Measurements from ENCODE around the gene IL2RA.
"Not testable (repeated sequence)": the region's sequence is repeated elsewhere in the genome, so short reads cannot be mapped to it uniquely, and the experiment has no call there.

The IL2RA gene

DNA sequence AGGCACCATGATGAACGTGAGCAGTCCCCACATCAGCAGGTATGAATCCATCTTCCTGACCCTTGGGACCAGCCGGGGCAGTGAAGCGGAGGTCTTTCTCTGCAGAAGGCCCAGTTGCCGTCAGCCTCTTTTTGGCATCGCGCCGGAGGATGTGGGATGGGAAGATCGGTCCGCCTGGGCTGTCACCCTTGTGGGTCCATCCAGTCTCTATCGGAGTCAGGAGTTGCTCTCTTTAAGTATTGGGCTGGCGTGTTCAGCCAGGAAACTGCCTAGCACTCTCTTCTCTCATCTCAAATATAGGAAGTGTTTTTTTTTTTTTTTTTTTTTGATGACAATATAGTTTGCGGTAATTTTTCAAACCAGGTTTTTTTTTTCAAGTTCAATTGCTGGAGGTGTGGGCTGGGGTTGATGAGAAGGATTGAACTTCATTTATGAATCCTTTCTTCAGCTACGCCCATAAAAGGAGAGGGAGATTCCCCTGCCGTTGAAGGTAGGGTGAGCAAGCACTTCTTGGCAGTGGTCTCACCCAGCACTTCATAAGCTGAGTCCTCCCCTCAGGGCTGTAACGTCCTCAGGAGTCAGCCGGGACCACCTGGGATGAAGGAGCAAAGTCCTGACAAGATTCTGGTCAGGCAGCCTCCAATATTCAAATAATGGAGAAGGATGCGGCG lies at the start of gene IL2RA:
IL2RA (minus strand) TSS at position 267 of the 671 bp plus-strand sequence; CDS start at position 51, 216 bp downstream.
- DNase-seq = no peak

- DNase-seq = no peak
Observed at GRCh38 chr10:6110136-6110535, 48.0 kb upstream of the IL2RA start.

DNA sequence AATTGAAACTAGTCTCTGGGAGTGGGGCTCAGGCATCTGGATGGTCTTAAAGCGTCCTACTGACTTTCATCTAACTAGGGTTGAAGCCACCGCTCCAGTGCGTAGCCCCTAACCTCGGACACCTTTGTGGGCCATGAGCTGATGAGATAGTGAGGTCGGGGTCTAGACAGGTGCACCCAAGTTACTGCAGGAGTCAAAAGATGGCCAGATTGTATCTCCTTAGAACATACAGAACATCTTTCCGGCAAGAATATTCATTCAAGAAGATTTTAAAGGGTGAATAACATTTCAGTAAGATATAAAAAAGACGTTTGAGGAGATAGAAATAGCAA lies 47.2 kb upstream of the IL2RA start:
- DNase-seq = no peak

GRCh38 chr10:6108631-6109443 lies 46.7 kb upstream of the IL2RA start:
- peak; percentile 74 to 89 for DNase-seq

DNA sequence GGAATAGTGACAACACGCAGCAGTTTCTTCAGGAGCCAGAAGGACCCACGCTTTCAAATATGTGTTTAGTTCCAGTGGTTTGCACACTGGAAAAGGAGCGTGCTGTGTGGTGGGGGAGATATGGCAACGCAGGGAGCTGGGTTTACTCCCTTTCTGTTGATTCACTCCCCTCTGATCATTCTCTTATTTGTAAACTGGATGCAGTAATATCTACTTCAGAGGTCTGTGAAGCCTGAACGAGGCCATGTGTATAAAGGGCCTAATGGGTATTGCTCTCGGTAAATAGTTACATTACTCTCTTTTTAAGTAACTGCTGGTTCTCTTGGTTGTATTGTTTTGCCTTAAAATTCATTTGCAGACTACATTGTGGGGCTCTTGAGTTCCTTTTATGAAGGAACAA lies 45.9 kb upstream of the IL2RA start:
- DNase-seq = no peak

DNA sequence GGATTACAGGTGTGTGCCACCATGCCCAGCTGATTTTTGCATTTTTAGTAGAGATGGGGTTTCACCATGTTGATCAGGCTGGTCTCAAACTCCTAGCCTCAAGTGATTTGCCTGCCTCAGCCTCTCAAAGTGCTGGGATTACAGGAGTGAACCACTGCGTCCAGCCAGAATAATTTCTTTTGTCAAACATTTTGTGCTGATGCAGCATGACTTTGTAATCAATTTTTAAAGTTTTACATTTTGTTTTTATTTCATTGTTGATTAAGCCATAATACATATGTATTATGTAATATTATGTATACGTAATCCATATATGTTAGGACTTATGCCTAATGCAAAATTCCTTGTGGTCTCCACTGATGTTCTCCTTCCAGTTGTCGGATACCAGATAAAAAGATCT lies 45.4 kb upstream of the IL2RA start:
- DNase-seq = not testable (repeated sequence)

DNA sequence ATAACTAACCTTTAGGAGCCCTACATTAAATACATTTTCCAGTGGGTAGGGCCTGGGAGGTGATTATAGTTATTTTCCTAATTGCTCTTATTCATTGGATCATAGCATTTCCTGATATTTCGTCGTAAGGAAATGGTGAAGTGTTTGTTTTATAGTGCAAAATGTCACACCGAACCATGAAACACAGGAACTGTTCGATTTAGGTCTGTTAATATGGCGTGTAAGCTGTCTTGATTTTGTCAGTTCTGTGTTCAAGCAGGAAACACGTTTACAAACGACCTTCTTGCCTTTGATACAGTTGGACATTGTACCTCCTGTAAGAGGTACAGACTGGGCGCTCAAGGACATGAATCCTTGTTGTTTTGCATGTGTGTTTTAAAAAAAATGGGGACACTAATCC lies 41.4 kb upstream of the IL2RA start:
- no peak for DNase-seq

- DNase-seq = no peak
Observed at GRCh38 chr10:6102128-6102527, 40.0 kb upstream of the IL2RA start.

DNA sequence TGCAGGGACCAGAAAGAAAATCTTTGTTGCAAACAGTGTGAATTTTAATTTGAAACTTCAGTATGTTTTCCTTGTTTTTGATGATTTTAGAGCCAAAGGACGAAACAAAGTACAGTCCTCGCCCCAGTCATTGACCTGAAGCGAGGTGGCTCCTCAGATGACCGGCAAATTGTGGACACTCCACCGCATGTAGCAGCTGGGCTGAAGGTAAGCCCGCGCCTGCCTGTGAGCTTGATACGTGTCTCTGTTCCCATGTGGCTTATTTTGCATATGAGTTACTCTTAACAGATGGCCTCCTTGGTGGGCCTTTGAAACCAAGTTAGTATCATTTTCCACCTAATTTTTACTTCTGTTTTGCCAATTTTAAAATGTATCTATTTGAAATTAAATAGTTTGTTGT lies 39.0 kb upstream of the IL2RA start:
- DNase-seq = no peak

DNA sequence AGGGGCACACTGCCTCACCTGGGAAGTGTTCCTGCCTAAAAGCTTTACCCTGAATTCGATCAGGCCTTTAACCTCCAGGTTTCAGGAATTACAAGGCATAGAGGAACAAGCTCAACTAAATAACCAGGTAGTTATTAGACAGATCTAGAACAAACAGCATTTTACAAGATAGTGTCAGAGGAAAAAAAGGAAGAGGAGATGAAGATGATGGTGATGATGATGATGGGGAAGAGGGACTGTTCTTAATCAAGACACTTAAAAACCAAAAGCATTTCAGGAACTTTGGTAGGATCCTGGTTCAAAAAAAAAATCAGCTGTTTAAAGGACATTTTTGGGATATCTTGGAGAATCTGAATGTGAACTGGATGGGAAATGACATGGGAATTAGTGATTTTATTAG lies 38.2 kb upstream of the IL2RA start:
- no peak for DNase-seq

GRCh38 chr10:6098156-6098555 lies 36.0 kb upstream of the IL2RA start:
- no peak for DNase-seq

- no peak for DNase-seq
Observed at GRCh38 chr10:6097063-6097462, 34.9 kb upstream of the IL2RA start.

- no peak for DNase-seq
Observed at GRCh38 chr10:6095810-6096570, 33.8 kb upstream of the IL2RA start.

DNA sequence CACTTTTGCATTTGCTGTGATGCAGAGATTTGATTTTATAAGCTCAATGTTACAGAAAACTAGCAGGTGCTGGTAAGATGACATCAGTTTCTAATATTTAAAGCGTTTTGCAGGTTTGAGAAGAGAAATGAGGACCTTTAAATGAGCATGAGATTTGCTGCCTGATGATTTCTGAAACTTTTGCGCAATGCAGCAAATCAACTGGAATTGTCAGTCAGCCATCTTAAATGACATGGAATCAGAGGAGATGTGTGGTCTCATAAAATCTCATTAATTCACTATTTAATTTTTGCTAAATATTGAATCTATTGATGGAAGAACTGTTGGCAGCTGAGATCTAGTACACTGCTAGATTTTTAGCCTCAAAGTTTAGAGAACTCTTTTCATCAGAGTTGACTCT lies 30.6 kb upstream of the IL2RA start:
- peak in 1 of 2 experiments; percentile 26 for DNase-seq

DNA sequence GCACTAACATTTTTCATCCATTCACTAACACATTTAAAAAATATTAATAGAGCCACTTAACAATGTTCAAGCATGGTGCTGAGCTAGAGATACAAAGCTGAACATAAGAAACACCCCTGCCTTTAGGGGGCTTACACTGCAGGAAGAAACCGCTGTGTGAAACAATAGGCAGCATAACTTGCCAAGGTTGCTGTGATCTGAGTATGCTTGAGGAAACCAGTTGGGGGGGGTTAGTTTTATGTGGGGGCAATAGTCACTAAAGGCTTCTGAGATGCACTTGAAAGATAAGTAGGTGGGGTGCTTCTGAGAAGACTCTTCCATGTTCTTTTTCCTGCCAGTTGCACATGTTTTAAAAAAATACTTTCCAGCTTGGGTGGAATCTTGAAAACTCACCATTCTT lies 29.5 kb upstream of the IL2RA start:
- DNase-seq = peak; percentile 43 to 51

DNA sequence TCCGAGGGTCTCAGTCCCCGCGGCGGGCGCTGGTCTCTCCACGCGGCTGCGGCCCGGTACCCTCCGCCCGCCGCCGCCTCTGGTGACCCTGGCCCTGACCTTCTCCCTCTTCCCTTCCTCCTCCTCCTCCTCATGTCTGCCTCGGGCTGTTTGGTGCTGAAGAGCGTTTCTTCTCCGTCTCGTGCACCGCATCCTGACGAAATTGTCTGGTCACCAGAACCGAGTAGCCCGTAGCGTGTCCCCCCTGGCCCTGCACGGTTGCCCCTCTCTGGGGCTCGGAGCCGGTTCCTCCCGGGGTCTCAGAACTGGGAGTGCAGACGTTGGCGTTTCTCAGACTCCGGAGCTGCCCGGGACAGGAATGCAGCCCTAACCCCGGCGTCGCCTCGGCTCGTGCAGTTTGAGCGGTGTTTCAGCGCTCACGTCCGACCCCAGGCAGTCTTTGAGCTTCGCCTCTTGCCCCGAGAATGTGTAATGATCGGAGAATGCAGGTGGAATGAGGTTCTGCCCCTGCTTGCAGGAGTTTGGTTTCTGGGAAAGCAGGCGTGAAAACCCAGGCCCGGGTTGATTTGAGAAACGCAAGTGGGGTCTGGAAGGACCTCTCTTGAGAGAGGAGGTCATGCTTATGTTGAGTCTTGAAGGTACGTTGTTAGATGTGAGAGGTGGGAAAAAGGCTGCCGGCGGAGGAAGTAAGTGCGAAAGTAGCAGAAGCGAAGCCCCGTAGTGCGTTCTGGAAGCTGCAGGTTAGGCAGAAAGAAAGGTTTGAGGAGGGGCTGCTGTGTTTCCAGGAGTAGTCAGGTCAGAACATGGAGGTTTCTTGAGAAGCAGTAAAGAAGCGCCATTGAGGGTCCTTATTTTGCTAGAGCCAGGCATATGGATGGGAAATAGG lies 27.4 kb upstream of the IL2RA start:
- DNase-seq = peak; percentile 35 to 53

GRCh38 chr10:6088721-6089333 lies 26.7 kb upstream of the IL2RA start, which contains the start of gene RBM17:
Gene RBM17 (plus strand): TSS chr10:6089034. CDS start chr10:6097066, 8,032 bp downstream.
- DNase-seq = peak; percentile 98

GRCh38 chr10:6086375-6087233 lies 24.4 kb upstream of the IL2RA start:
- DNase-seq = peak; percentile 96 to 97

- DNase-seq = no peak
Observed at GRCh38 chr10:6083523-6084475, 21.6 kb upstream of the IL2RA start.
